Raji (cell line): ENCODE measurements around the gene PTPRN2.

Experiments
- POLR2A ChIP-seq: IDR thresholded peaks from 2 replicates; pipeline ENCODE4 v1.6.1; 2011; ENCODE audit warnings: low read depth, low read length, control low read depth; ENCODE audit not compliant: insufficient read depth

Gene PTPRN2

GRCh38 chr7:157831143-157831905 lies 756.3 kb downstream of the PTPRN2 start:
- TF ChIP-seq POLR2A = no peak

GRCh38 chr7:157830331-157830730 lies 757.3 kb downstream of the PTPRN2 start:
- TF ChIP-seq POLR2A = no peak

DNA sequence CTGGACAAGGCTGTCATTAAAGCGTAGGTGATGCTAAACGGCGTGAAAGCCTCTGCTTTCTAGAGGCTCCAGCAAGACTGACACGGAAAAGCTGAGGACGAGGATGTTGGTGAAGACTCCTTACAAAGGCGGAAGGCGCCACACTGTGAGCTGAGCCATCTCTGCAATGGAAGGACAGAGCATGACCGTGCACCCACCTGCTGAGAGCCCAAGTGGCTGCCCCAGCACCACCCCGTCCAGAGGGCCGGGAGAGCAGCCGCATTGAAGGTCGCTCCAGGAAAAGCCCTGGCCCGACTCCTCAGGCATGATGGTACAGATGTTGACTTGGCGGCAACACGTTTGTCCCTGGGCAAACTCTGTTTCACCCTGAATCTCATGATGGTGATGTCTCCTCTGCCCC lies 758.1 kb downstream of the PTPRN2 start:
- no peak for TF ChIP-seq POLR2A

DNA sequence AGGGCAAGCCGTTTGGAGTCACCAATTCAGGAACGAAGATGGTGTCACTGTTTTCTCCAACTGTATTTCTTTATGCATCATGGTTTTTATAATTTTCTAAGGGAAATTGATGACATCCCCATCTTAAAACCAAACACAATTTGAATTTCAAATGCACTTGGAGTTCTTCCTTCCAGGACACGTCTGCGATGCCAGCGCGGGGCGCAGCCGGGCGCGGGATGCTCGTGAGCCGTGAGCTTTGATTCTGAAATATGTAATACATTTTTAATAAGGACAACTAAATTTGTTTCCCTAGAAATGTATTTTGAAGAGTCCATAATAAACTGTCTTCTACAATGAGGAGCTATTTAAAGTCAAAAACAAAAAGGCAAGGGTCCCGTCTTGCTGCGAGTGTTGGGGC lies 758.7 kb downstream of the PTPRN2 start:
- TF ChIP-seq POLR2A = no peak

GRCh38 chr7:157828190-157828589 lies 759.4 kb downstream of the PTPRN2 start:
- no peak for TF ChIP-seq POLR2A

GRCh38 chr7:157827863-157828160 lies 759.8 kb downstream of the PTPRN2 start:
- no peak for TF ChIP-seq POLR2A

GRCh38 chr7:157827045-157827862 lies 760.4 kb downstream of the PTPRN2 start:
- no peak for TF ChIP-seq POLR2A

DNA sequence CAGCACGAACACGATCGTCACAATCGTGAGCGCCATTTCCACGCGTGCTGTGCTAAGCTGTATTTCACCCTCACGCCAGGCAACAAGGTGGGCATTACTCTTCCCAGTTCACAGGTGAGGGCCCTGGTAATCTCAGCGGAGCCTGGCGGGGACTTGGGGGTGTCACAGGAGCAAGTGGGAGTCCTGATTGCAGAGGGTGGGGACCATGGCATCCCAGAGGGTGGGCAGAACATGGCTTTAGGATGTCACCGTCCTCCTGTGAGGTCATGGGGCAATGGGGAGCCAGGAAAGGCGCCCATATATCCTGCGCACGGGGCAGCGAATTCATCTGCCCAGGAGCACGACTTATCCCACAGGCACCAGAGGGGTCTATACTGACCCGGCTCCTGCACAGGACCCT lies 761.1 kb downstream of the PTPRN2 start:
- no peak for TF ChIP-seq POLR2A

DNA sequence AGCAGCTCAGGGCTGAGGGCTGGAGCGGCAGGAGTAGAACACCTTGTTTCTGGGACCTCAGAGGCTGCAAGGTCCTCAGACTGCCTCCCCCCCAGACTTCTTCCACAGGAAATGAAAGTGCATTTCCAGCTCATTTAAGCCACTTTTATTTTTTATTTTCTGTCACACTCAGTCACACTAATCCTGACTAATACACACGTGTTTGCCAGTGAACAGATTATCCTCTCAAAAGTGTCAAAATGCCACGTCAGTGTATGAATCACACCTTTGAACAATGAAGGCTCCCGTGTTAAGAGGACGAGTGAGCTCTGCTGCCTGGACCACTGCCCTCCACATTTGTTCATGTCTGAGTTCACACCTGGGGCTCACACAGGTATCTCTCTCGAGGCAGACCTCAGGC lies 762.3 kb downstream of the PTPRN2 start:
- TF ChIP-seq POLR2A = no peak

GRCh38 chr7:157824819-157825121 lies 762.9 kb downstream of the PTPRN2 start:
- no peak for TF ChIP-seq POLR2A

GRCh38 chr7:157824011-157824818 lies 763.4 kb downstream of the PTPRN2 start:
- TF ChIP-seq POLR2A = no peak

DNA sequence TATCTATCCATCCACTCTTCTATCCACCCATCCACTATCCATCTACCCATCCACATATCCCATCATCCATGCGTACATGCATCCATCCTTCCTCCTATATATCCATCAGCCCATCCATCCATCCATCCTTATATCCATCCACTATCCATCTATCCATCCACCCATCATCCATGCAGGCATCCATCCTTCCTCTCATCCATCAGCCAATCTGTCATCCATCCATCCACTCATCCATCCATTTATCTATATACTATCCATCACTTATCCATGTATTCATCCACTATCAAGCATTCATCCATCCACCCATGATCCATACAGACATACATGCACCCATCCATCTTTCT lies 765.0 kb downstream of the PTPRN2 start:
- no peak for TF ChIP-seq POLR2A

GRCh38 chr7:157821959-157822687 lies 765.5 kb downstream of the PTPRN2 start:
- no peak for TF ChIP-seq POLR2A

GRCh38 chr7:157820796-157821195 lies 766.8 kb downstream of the PTPRN2 start:
- no peak for TF ChIP-seq POLR2A

GRCh38 chr7:157819455-157819807 lies 768.2 kb downstream of the PTPRN2 start:
- no peak for TF ChIP-seq POLR2A
